Activated CD4-positive, alpha-beta memory T cell treated with anti-CD3 and anti-CD28 coated beads for 36 hours (primary cell): ENCODE results near the gene HRH1. TPM values are rescaled to one million over a fixed set of nuclear protein-coding genes. Genes with fewer than 3 reads are reported as not detected.
"Not testable (repeated sequence)": the region's sequence is repeated elsewhere in the genome, so short reads cannot be mapped to it uniquely, and the experiment has no call there.

Experiments
- CTCF ChIA-PET: fragments of 350-600 bp; sonication (Branson Sonifier 250); formaldehyde crosslinking; loops from one replicate; lab custom pipeline; 2021; ENCODE audit warnings: antibody characterized with exemption, inconsistent platforms; lab: Charles Lee
- POLR2A ChIA-PET: fragments of 350-600 bp; sonication (Branson Sonifier 250); formaldehyde crosslinking; loops from one replicate; lab custom pipeline; 2021; ENCODE audit warnings: antibody characterized with exemption; lab: Charles Lee
- DNase-seq: peaks from one replicate; pipeline ENCODE4 v3.0.0-alpha.2; 2020
- H3K27ac Mint-ChIP-seq: one replicate; pipeline ENCODE4 v1.8.0; 2021; ENCODE audit warnings: mixed read lengths
- H3K27me3 Mint-ChIP-seq: one replicate; pipeline ENCODE4 v1.8.0; 2021; ENCODE audit warnings: mixed read lengths
- H3K36me3 Mint-ChIP-seq: one replicate; pipeline ENCODE4 v1.8.0; 2021; ENCODE audit warnings: mixed read lengths
- H3K4me1 Mint-ChIP-seq: one replicate; pipeline ENCODE4 v1.8.0; 2021; ENCODE audit warnings: low read depth, mixed read lengths
- H3K4me3 Mint-ChIP-seq: one replicate; pipeline ENCODE4 v1.8.0; 2021; ENCODE audit warnings: mild to moderate bottlenecking, mixed read lengths
- H3K9me3 Mint-ChIP-seq: one replicate; pipeline ENCODE4 v1.8.0; 2021; ENCODE audit warnings: mixed read lengths
- intact Hi-C: fragments of 100-400 bp; cut with micrococcal nuclease; formaldehyde crosslinking; loops from one replicate; pipeline ENCODE4 v1.15.1; 2023
- total RNA-seq, 2 experiments: library from RNA; stranded (reverse); gene quantifications; one replicate each; pipeline ENCODE4 v1.2.3, GENCODE V29; 2021

HRH1 gene
- total RNA-seq, 2 experiments from 2014 or later = 2.3 to 2.9 TPM

GRCh38 chr3:11201251-11202019, 47.1 kb downstream of the HRH1 start:
- Mint-ChIP-seq H3K36me3 (no peaks in the 10 kb centered on the region), H3K4me3 (no peak overlapping the region), H3K4me1 (peaks cover under 1% of the 10 kb centered on the region), H3K27me3 (peaks cover 15% of the 10 kb centered on the region), H3K27ac (no peak overlapping the region), H3K9me3 (no peaks in the 10 kb centered on the region)
- ChIA-PET CTCF (no interaction called here), POLR2A (no interaction called here)
- intact Hi-C loops = no loop called here
- no peak for DNase-seq

DNA sequence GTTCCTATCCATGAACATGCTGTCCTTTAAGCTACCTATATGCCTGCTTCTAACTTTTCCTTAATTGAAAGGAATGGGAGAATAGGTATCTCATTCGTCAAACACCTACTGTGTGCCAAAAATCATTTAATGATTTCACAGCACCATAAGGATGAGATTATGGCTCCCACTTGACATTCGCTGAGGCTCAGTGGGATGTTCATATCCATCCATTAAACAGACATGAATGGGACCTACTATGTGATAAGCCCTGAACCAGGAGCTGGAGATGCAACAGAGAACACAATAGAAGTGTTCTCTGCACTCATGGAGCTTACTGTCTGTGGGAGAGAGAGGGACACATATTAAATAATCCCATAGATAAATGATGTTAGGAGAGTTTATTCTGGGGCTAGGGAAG, 49.7 kb downstream of the HRH1 start:
- H3K4me1 Mint-ChIP-seq = no peaks in the 10 kb centered on the region
- no peak for DNase-seq
- H3K27me3 Mint-ChIP-seq = peaks cover 15% of the 10 kb centered on the region
- H3K27ac Mint-ChIP-seq = no peak overlapping the region
- H3K9me3 Mint-ChIP-seq = no peaks in the 10 kb centered on the region
- ChIA-PET POLR2A (no interaction called here), CTCF (interaction anchor here (0.5 kb wide), 1 partner anchor 1148 kb away, joined by 3 read pairs; no protein-coding TSS in a partner anchor)
- no peak overlapping the region for H3K4me3 Mint-ChIP-seq
- H3K36me3 Mint-ChIP-seq = no peaks in the 10 kb centered on the region
- intact Hi-C loops = no loop called here

DNA sequence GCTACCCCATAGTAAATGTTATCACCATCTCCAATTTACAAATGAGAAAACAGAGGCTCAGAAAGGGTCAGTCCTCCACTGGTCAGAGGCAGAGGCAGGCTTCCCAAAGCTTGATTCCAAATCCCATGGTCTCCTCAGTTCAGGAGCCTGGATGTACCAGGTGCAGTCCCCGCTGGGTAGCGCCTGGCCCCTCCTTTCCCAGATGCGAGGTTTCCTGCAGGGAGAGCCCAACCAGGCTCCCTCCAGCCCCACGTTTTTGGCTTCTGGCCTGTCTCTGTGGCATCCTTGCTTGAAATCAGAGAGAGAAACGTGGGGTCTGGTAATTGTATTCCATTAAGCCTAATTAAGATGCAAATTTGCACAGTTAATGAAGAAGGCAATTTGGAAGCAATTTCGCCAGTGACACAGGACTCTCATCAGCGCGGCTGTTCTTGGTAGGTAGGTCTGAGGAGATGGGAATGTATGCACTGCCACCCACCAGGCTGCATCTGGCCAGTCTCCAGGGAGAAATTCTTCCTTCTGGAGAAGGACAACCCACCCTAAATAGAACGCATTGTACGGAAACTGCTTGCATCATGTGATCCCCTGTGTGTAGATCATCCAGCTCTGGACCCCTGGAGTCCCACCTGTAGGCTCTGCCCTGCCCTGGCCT, 50.5 kb downstream of the HRH1 start:
- DNase-seq = no peak
- ChIA-PET CTCF (interaction anchor here (1.1 kb wide), 1 partner anchor 145 kb away, joined by 3 read pairs; no protein-coding TSS in a partner anchor), POLR2A (no interaction called here)
- intact Hi-C loops = no loop called here
- Mint-ChIP-seq H3K4me1 (no peaks in the 10 kb centered on the region), H3K4me3 (no peak overlapping the region), H3K9me3 (no peaks in the 10 kb centered on the region), H3K36me3 (no peaks in the 10 kb centered on the region), H3K27ac (no peak overlapping the region), H3K27me3 (peaks cover 13% of the 10 kb centered on the region)

GRCh38 chr3:11205881-11206280, 51.6 kb downstream of the HRH1 start:
- intact Hi-C loops, POLR2A ChIA-PET, H3K36me3 Mint-ChIP-seq, H3K4me1 Mint-ChIP-seq, H3K4me3 Mint-ChIP-seq, H3K9me3 Mint-ChIP-seq, H3K27ac Mint-ChIP-seq, DNase-seq, CTCF ChIA-PET: not testable (repeated sequence)
- H3K27me3 Mint-ChIP-seq = peaks cover 14% of the 10 kb centered on the region

DNA sequence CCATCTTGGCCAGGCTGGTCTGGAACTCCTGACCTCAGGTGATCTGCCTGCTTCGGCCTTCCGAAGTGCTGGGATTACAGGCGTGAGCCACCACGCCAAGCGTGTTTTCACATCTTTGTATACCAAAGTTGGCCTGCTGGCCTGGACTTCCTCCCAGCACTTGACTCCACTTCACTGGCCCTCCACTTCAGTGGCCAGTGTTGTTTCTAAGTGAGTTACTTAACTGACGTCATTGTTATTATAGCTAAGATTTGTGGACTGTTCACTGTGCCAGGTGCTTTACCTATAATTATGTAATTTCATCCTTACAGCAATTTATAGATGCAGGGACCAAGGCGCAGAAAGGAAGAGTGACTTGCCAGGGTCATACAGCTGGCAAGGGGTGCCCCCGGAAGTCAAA, 52.0 kb downstream of the HRH1 start:
- Mint-ChIP-seq H3K27ac (no peak overlapping the region), H3K4me1 (no peaks in the 10 kb centered on the region), H3K27me3 (peaks cover 14% of the 10 kb centered on the region), H3K9me3 (no peaks in the 10 kb centered on the region), H3K4me3 (no peak overlapping the region), H3K36me3 (no peaks in the 10 kb centered on the region)
- ChIA-PET CTCF (no interaction called here), POLR2A (no interaction called here)
- intact Hi-C loops = no loop called here
- no peak for DNase-seq

DNA sequence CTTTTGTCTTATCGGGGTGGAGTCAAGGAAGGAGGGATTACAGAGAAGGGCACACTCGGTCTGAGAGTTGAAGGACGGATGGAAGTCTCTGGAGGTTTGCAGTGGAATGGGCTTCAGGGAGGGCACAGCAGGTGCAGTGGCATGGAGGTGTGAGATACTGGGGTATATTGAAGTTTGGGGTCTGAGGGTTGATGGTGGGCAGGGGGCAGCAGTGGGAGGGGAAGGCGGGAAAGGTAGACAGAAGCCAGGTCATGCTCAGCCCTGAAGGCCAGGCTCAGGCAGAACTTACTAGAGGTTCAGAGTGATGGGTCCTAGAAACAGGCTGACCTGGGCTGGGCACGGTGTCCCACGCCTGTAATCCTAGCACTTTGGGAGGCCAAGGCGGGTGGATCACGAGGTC, 52.7 kb downstream of the HRH1 start:
- Mint-ChIP-seq H3K4me3 (no peak overlapping the region), H3K9me3 (no peaks in the 10 kb centered on the region), H3K27ac (no peak overlapping the region), H3K27me3 (peaks cover 14% of the 10 kb centered on the region), H3K36me3 (no peaks in the 10 kb centered on the region), H3K4me1 (no peaks in the 10 kb centered on the region)
- CTCF ChIA-PET = no interaction called here
- no peak for DNase-seq
- POLR2A ChIA-PET = no interaction called here
- intact Hi-C loops = no loop called here

GRCh38 chr3:11211531-11212298, 57.4 kb downstream of the HRH1 start:
- DNase-seq = no peak
- intact Hi-C loops = no loop called here
- H3K4me3 Mint-ChIP-seq = no peak overlapping the region
- H3K27me3 Mint-ChIP-seq = peaks cover 9% of the 10 kb centered on the region
- ChIA-PET CTCF (no interaction called here), POLR2A (no interaction called here)
- no peak overlapping the region for H3K27ac Mint-ChIP-seq
- H3K36me3 Mint-ChIP-seq = no peaks in the 10 kb centered on the region
- no peaks in the 10 kb centered on the region for H3K9me3 Mint-ChIP-seq
- H3K4me1 Mint-ChIP-seq = no peaks in the 10 kb centered on the region

- ChIA-PET POLR2A (no interaction called here), CTCF (no interaction called here)
- no peaks in the 10 kb centered on the region for H3K9me3 Mint-ChIP-seq
- intact Hi-C loops = no loop called here
- no peaks in the 10 kb centered on the region for H3K36me3 Mint-ChIP-seq
- no peak overlapping the region for H3K27ac Mint-ChIP-seq
- no peak for DNase-seq
- H3K4me3 Mint-ChIP-seq = no peak overlapping the region
- no peaks in the 10 kb centered on the region for H3K4me1 Mint-ChIP-seq
- peaks cover 9% of the 10 kb centered on the region for H3K27me3 Mint-ChIP-seq
Measured at GRCh38 chr3:11212299-11212608, 58.0 kb downstream of the HRH1 start.

GRCh38 chr3:11212784-11213183, 58.5 kb downstream of the HRH1 start:
- Mint-ChIP-seq H3K27ac (no peak overlapping the region), H3K27me3 (peaks cover 10% of the 10 kb centered on the region), H3K9me3 (no peaks in the 10 kb centered on the region), H3K4me1 (no peaks in the 10 kb centered on the region), H3K4me3 (no peak overlapping the region), H3K36me3 (no peaks in the 10 kb centered on the region)
- ChIA-PET POLR2A (no interaction called here), CTCF (no interaction called here)
- no peak for DNase-seq
- intact Hi-C loops = no loop called here

DNA sequence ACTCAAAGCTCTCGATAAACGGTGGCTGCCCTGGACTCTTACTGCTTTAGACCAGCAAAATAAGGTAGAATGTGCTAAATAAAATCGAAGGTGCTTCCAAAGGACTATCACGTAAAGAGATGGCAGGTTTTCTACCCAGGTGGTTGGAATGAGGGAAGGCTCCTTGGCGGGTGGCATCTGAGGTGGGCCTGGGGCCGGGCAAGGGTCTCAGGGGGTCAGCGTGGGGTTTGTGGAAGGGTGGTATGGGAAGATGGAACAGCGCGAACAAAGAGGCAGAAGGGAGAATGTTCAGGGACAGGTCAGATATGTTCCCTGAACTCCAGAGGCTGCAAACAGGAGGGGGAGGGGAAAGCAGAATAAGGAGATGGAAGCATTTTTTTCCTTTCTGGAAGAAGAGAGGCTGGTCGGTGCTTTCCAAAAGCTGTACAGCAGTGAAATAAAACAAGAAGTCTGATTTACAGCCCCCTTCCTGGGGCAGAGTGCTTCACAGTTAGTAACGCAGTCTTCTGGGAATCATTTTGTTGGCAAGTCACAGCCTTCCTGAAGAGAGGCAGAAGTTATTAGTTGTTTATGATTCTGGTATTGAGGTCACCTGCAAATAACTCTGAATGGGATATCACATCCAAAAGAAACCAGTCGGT, 59.6 kb downstream of the HRH1 start:
- ChIA-PET CTCF (no interaction called here), POLR2A (no interaction called here)
- H3K27ac Mint-ChIP-seq = no peak overlapping the region
- intact Hi-C loops = no loop called here
- no peak for DNase-seq
- H3K27me3 Mint-ChIP-seq = peaks cover 11% of the 10 kb centered on the region
- H3K4me3 Mint-ChIP-seq = no peak overlapping the region
- H3K36me3 Mint-ChIP-seq = no peaks in the 10 kb centered on the region
- H3K4me1 Mint-ChIP-seq = no peaks in the 10 kb centered on the region
- no peaks in the 10 kb centered on the region for H3K9me3 Mint-ChIP-seq

DNA sequence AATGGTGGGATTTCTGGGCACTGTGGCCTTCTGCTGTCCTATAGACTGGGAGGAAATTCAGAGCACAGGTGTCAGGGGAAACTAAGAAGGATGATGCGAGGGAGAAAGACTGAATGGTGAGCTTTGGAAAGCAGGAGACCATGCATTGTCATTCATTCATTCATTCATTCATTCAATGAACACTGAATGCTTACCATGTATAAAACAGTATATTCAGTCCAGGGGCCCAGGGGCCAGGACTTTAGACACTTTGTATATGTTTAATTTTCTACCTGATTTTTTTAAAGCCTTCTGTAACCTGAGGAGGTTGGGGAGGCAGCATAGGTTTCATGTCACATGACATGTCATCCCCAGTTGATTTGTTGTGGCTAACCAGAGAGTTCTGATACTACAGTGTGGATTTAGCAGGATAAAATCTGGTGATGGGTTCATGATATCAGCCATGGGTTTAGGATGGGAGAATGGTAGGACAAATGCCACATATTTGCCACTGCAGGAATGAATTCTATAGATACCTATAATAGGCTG, 60.2 kb downstream of the HRH1 start:
- peaks cover 11% of the 10 kb centered on the region for H3K27me3 Mint-ChIP-seq
- no peak overlapping the region for H3K27ac Mint-ChIP-seq
- no peak for DNase-seq
- no peak overlapping the region for H3K4me3 Mint-ChIP-seq
- no peaks in the 10 kb centered on the region for H3K36me3 Mint-ChIP-seq
- no peaks in the 10 kb centered on the region for H3K4me1 Mint-ChIP-seq
- ChIA-PET CTCF (no interaction called here), POLR2A (no interaction called here)
- no peaks in the 10 kb centered on the region for H3K9me3 Mint-ChIP-seq
- intact Hi-C loops = no loop called here

DNA sequence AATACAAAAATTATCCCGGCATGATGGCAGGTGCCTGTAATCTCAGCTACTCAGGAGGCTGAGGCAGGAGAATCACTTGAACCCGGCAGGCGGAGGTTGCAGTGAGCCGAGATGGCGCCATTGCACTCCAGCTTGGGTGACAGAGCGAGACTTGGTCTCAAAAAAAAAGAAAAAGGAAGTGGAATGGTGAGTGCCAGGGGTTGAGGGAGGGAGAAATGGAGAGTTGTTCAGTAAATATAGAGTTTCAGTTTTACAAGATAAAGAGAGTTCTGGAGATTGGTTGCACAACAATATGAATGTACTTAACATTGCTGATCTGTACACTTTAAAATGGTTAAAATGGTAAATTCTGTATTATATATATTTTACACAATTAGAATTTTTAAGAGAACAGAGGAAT, 63.1 kb downstream of the HRH1 start:
- POLR2A ChIA-PET = interaction anchor here (0.6 kb wide), 1 partner anchor 10 kb away, joined by 3 read pairs; no protein-coding TSS in a partner anchor
- H3K27ac Mint-ChIP-seq, intact Hi-C loops, H3K9me3 Mint-ChIP-seq, CTCF ChIA-PET, H3K27me3 Mint-ChIP-seq, H3K4me3 Mint-ChIP-seq, H3K4me1 Mint-ChIP-seq, H3K36me3 Mint-ChIP-seq, DNase-seq: not testable (repeated sequence)
